ENCODE results near the gene ITGA11. TPM values are rescaled to one million over a fixed set of nuclear protein-coding genes. Genes with fewer than 3 reads are reported as not detected.
A peak's percentile ranks its signal among the peaks of the same experiment; 100 is the strongest.

Gene ITGA11
- total RNA-seq, 3 donors from 2014 or later: 7.8 to 8.5 (median 7.9) TPM

DNA sequence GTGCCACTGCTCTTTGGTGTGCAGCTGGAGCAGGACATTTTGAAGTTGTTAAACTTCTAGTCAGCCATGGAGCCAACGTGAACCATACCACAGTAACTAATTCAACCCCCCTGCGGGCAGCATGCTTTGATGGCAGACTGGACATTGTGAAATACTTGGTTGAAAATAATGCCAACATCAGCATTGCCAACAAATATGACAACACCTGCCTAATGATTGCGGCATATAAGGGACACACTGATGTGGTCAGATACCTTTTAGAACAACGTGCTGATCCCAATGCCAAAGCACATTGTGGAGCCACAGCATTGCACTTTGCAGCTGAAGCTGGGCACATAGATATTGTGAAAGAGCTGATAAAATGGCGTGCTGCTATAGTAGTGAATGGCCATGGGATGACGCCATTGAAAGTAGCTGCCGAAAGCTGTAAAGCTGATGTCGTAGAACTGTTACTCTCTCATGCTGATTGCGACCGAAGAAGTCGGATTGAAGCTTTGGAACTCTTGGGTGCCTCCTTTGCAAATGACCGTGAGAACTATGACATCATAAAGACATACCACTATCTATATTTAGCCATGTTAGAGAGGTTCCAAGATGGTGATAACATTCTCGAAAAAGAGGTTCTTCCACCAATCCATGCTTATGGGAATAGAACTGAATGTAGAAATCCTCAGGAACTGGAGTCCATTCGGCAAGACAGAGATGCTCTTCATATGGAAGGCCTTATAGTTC is 142.2 kb downstream of the ITGA11 start:
- Histone ChIP-seq H3K27me3 (no peaks in the 10 kb centered on the region), H3K4me1 (no peaks in the 10 kb centered on the region), H3K27ac (peak overlapping the region; percentile 23 to 35), H3K4me3 (no peak overlapping the region), H3K36me3 (peaks cover 7% of the 10 kb centered on the region), H3K9me3 (no peaks in the 10 kb centered on the region)
- intact Hi-C loops (cut with DNase I; ENCODE audit: low total_unique reads): no loop called here
- DNase-seq (ENCODE audit: low spot score in 2 of 2): no peak
- TF ChIP-seq, protein P1, sequence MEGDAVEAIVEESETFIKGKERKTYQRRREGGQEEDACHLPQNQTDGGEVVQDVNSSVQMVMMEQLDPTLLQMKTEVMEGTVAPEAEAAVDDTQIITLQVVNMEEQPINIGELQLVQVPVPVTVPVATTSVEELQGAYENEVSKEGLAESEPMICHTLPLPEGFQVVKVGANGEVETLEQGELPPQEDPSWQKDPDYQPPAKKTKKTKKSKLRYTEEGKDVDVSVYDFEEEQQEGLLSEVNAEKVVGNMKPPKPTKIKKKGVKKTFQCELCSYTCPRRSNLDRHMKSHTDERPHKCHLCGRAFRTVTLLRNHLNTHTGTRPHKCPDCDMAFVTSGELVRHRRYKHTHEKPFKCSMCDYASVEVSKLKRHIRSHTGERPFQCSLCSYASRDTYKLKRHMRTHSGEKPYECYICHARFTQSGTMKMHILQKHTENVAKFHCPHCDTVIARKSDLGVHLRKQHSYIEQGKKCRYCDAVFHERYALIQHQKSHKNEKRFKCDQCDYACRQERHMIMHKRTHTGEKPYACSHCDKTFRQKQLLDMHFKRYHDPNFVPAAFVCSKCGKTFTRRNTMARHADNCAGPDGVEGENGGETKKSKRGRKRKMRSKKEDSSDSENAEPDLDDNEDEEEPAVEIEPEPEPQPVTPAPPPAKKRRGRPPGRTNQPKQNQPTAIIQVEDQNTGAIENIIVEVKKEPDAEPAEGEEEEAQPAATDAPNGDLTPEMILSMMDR (IDR thresholded peaks at IDR 0.05): no peak
- TF ChIP-seq POLR2A (IDR thresholded peaks at IDR 0.05) (no peak), POLR2AphosphoS5 (IDR thresholded peaks at IDR 0.05) (no peak)

DNA sequence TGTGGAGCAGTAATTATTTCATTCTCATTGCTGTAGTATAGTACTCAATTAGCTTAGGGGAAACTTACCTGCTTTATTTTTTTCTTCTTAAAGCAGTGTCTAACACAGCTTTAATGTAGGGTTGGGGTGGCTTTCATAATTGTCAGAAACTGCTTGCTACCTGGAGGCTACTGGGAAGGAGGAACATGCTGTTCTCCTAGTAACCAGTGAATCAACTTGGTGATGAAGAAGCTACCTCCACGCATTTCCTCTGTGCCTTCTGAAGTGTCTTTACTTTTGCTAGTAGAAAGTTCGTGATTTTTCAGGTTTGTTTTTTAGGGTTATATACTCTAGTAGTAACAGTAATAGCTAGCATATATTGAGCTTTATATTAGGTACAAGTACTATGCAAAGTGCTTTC is 142.9 kb downstream of the ITGA11 start:
- Histone ChIP-seq H3K9me3 (no peaks in the 10 kb centered on the region), H3K4me1 (no peaks in the 10 kb centered on the region), H3K36me3 (peaks cover 7% of the 10 kb centered on the region), H3K27ac (peak overlapping the region; percentile 23 to 35), H3K4me3 (no peak overlapping the region), H3K27me3 (no peaks in the 10 kb centered on the region)
- TF ChIP-seq POLR2A (IDR thresholded peaks at IDR 0.05) (no peak), POLR2AphosphoS5 (IDR thresholded peaks at IDR 0.05) (no peak)
- TF ChIP-seq, protein P1 (IDR thresholded peaks at IDR 0.05): no peak
- intact Hi-C loops (cut with DNase I; ENCODE audit: low total_unique reads): no loop called here
- DNase-seq (ENCODE audit: low spot score in 2 of 2): no peak

DNA sequence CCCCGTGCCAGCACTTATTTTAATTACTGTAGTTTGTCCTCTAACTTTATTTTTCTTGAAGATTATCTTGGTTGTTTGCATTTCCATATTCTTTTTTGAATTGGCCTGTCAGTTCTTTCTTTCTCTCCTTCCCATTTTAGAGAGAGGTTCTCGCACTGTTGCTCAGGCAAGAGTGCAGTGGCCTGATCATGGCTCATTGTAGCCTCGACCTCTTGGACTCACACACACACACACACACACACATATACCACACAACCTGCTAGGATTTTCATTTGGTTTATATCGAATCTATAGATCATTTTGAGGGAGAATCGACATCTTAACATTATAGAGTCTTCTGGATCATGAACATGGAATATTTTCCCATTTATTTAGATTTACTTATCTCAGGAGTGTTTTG is 145.7 kb downstream of the ITGA11 start:
- Histone ChIP-seq H3K27ac (no peak overlapping the region), H3K27me3 (no peaks in the 10 kb centered on the region), H3K9me3 (no peaks in the 10 kb centered on the region), H3K36me3 (peaks cover 7% of the 10 kb centered on the region), H3K4me1 (no peaks in the 10 kb centered on the region), H3K4me3 (no peak overlapping the region)
- DNase-seq (ENCODE audit: low spot score in 2 of 2): no peak
- intact Hi-C loops (cut with DNase I; ENCODE audit: low total_unique reads): no loop called here
- TF ChIP-seq, protein P1 (IDR thresholded peaks at IDR 0.05): no peak
- TF ChIP-seq POLR2A (IDR thresholded peaks at IDR 0.05) (no peak), POLR2AphosphoS5 (IDR thresholded peaks at IDR 0.05) (no peak)

DNA sequence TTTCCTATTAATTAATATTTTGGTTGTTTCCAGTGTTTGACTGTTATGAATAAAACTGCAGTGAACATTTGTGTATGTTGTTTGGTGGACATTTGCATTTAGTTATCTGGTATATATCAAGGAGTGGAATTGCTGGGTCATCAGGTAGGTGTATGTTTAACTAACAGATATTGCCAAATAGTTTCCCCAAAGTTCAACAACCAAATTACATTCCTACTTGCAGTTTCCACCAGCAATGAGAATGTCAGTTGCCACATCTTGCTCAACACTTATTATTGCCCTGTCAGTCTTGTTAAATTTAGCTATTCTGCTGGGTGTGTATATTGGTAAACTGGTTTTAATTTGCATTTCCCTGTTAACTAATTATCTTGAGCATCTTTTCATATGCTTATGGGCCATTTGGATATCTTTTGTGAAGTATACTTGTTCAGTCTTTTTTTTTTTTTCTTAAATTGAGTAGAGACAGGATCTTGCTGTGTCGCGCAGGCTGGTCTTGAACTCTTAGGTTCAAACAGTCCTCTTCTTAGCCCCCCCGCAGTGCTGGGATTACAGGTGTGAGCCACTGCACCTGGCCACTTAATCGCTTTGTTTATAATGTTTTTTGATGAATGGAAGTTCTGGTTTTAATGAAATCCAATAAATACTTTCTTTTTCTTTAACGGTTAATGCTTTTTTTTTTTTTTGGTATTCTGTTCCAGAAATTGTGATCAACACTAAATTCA is 146.5 kb downstream of the ITGA11 start:
- Histone ChIP-seq H3K4me1 (no peaks in the 10 kb centered on the region), H3K9me3 (no peaks in the 10 kb centered on the region), H3K4me3 (no peak overlapping the region), H3K27me3 (no peaks in the 10 kb centered on the region), H3K36me3 (peaks cover 7% of the 10 kb centered on the region), H3K27ac (peak overlapping the region in 1 of 2 donors; percentile 15)
- TF ChIP-seq POLR2A (IDR thresholded peaks at IDR 0.05) (no peak), POLR2AphosphoS5 (IDR thresholded peaks at IDR 0.05) (no peak)
- TF ChIP-seq, protein P1 (IDR thresholded peaks at IDR 0.05): no peak
- DNase-seq (ENCODE audit: low spot score in 2 of 2): no peak
- intact Hi-C loops (cut with DNase I; ENCODE audit: low total_unique reads): no loop called here

DNA sequence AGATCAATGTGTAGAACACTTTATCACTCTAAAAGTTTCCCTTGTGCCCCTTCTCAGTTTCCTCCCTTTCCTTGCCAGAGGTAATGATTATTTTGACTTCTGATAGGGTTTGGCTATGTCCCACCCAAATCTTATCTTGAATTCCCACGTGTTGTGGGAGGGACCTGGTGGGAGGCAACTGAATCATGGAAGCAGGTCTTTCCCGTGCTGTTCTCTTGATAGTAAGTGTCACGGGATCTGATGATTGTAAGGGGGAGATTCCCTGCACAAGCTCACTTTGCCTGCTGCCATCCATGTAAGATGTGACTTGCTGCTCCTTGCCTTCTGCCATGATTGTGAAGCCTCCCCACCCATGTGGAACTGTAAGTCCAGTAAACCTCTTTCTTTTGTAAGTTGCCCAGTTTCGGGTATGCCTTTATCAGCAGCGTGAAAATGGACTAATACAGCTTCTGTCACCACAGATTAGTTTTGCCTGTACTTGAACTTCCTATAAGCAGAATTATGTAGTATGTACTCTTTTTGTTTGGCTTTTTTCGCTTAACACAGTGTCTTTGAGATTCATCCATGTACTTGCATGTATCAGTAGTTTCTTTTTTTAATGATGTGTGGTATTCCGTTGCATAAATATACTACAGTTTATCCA is 147.2 kb downstream of the ITGA11 start:
- DNase-seq (ENCODE audit: low spot score in 2 of 2): no peak
- H3K27me3 ChIP-seq: no peaks in the 10 kb centered on the region
- no peaks in the 10 kb centered on the region for H3K4me1 ChIP-seq
- intact Hi-C loops (cut with DNase I; ENCODE audit: low total_unique reads): no loop called here
- peak overlapping the region in 1 of 2 donors; percentile 15 for H3K27ac ChIP-seq
- H3K36me3 ChIP-seq: peaks cover 3% of the 10 kb centered on the region
- H3K9me3 ChIP-seq: no peaks in the 10 kb centered on the region
- no peak overlapping the region for H3K4me3 ChIP-seq
- TF ChIP-seq POLR2A (IDR thresholded peaks at IDR 0.05): no peak
- TF ChIP-seq, protein P1 (IDR thresholded peaks at IDR 0.05): no peak
- TF ChIP-seq POLR2AphosphoS5 (IDR thresholded peaks at IDR 0.05): no peak

Data from breast epithelium (tissue), 4 donors.